D721Med (cell line): Measurements from ENCODE around the gene EXO1.

Experiments
- DNase-seq: peaks from one replicate; pipeline ENCODE4 v3.0.0; 2011; ENCODE audit warnings: low spot score; ENCODE audit not compliant: insufficient read length
- FAIRE-seq: peaks from 2 replicates; lab custom pipeline; 2011; peaks lifted over from hg19 to GRCh38; lab: Jason Lieb, UNC
- CTCF ChIP-seq: IDR thresholded peaks from 2 replicates; pipeline ENCODE4 v1.5.1; 2012; ENCODE audit warnings: mild to moderate bottlenecking, control low read depth; ENCODE audit not compliant: insufficient read depth; ENCODE audit errors: missing control alignments

The EXO1 gene

GRCh38 chr1:241813768-241814320 is 34.2 kb upstream of the EXO1 start:
- no peak for TF ChIP-seq CTCF
- FAIRE-seq = no peak
- no peak for DNase-seq

- FAIRE-seq = no peak
- TF ChIP-seq CTCF = no peak
- DNase-seq = no peak
Measured at GRCh38 chr1:241816008-241816407, 32.0 kb upstream of the EXO1 start.

GRCh38 chr1:241817331-241817792 is 30.6 kb upstream of the EXO1 start:
- no peak for DNase-seq
- no peak for FAIRE-seq
- no peak for TF ChIP-seq CTCF

GRCh38 chr1:241817956-241818612 is 29.9 kb upstream of the EXO1 start:
- no peak for TF ChIP-seq CTCF
- FAIRE-seq (no peak), DNase-seq (no peak)

GRCh38 chr1:241819340-241819866 is 28.6 kb upstream of the EXO1 start:
- TF ChIP-seq CTCF = no peak
- no peak for DNase-seq
- no peak for FAIRE-seq

- FAIRE-seq = no peak
- no peak for DNase-seq
- TF ChIP-seq CTCF = no peak
Measured at GRCh38 chr1:241821363-241821762, 26.6 kb upstream of the EXO1 start.

- FAIRE-seq = no peak
- no peak for TF ChIP-seq CTCF
- no peak for DNase-seq
Measured at GRCh38 chr1:241822846-241823245, 25.2 kb upstream of the EXO1 start.
